ENCODE data around the gene SPEF2. TPM values are rescaled to one million over a fixed set of nuclear protein-coding genes. Genes with fewer than 3 reads are reported as not detected.

SPEF2 gene
- polyA plus RNA-seq, 2 of the 4 experiments (the other 2 are of a cell fraction), result 2.2 to 8.7 TPM

- Histone ChIP-seq H3K4me1 (peaks cover 14% of the 10 kb centered on the region; the same call in 1 of the 3 replicates), H3K4me3 (no peak overlapping the region), H3K4me2 (no peak overlapping the region), H3K9me3 (no peaks in the 10 kb centered on the region), H3K27ac (no peak overlapping the region)
- no peak for FAIRE-seq
- POLR2A ChIA-PET, result no interaction called here
- no peak for DNase-seq (ENCODE audit: low read depth in 1 of 2, low spot score in 1 of 2)
- TF ChIP-seq NFE2L2 (conservative IDR thresholded peaks at IDR 0.05; ENCODE audit: low read length) (no peak), E2F6 (IDR thresholded peaks at IDR 0.05; ENCODE audit: borderline replicate concordance, low read depth) (no peak), KDM1A (IDR thresholded peaks at IDR 0.05; ENCODE audit: low read depth) (no peak), TFCP2L1 (CRISPR knock-in tag; IDR thresholded peaks at IDR 0.05) (no peak)
- CTCF ChIA-PET, result interaction anchor here (1.5 kb wide), 1 partner anchor 72 kb away, joined by 3 read pairs; no protein-coding TSS in a partner anchor
- ATAC-seq, result no peak
- 54% methylated on average over 3 of the region's 3 CpGs for WGBS (ENCODE audit: missing lambda C conversion rate)
Measured at GRCh38 chr5:35853631-35854030, 236.0 kb downstream of the SPEF2 start.

GRCh38 chr5:35854248-35854647 is 236.6 kb downstream of the SPEF2 start:
- no peak for DNase-seq (ENCODE audit: low read depth in 1 of 2, low spot score in 1 of 2)
- Histone ChIP-seq H3K9me3 (no peaks in the 10 kb centered on the region), H3K4me2 (no peak overlapping the region), H3K4me1 (peaks cover 14% of the 10 kb centered on the region; the same call in 1 of the 3 replicates), H3K27ac (no peak overlapping the region), H3K4me3 (no peak overlapping the region)
- ATAC-seq, result no peak
- WGBS (ENCODE audit: missing lambda C conversion rate), result 37% methylated on average over 1 of the region's 1 CpG
- ChIA-PET POLR2A (no interaction called here), CTCF (interaction anchor here (1.5 kb wide), 1 partner anchor 72 kb away, joined by 3 read pairs; no protein-coding TSS in a partner anchor)
- TF ChIP-seq HOXA7 (CRISPR knock-in tag; IDR thresholded peaks at IDR 0.05), result no peak
- TF ChIP-seq, protein P1, sequence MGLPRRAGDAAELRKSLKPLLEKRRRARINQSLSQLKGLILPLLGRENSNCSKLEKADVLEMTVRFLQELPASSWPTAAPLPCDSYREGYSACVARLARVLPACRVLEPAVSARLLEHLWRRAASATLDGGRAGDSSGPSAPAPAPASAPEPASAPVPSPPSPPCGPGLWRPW (IDR thresholded peaks at IDR 0.05), result no peak
- TF ChIP-seq RARB (CRISPR knock-in tag; IDR thresholded peaks at IDR 0.05), result no peak
- TF ChIP-seq, protein P2, sequence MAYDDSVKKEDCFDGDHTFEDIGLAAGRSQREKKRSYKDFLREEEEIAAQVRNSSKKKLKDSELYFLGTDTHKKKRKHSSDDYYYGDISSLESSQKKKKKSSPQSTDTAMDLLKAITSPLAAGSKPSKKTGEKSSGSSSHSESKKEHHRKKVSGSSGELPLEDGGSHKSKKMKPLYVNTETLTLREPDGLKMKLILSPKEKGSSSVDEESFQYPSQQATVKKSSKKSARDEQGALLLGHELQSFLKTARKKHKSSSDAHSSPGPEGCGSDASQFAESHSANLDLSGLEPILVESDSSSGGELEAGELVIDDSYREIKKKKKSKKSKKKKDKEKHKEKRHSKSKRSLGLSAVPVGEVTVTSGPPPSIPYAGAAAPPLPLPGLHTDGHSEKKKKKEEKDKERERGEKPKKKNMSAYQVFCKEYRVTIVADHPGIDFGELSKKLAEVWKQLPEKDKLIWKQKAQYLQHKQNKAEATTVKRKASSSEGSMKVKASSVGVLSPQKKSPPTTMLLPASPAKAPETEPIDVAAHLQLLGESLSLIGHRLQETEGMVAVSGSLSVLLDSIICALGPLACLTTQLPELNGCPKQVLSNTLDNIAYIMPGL (CRISPR knock-in tag; IDR thresholded peaks at IDR 0.05; ENCODE audit: borderline replicate concordance), result no peak
- no peak for TF ChIP-seq POLR2A (IDR thresholded peaks at IDR 0.05; ENCODE audit: low read length)
- no peak for TF ChIP-seq HDAC2 (IDR thresholded peaks at IDR 0.05)
- TF ChIP-seq ZFP36 (IDR thresholded peaks at IDR 0.05; ENCODE audit: borderline replicate concordance, partially characterized antibody), result no peak
- no peak for TF ChIP-seq KDM5A (IDR thresholded peaks at IDR 0.05)
- TF ChIP-seq ZSCAN20 (CRISPR knock-in tag; IDR thresholded peaks at IDR 0.05), result no peak
- no peak for TF ChIP-seq HOXB5 (CRISPR knock-in tag; IDR thresholded peaks at IDR 0.05)
- TF ChIP-seq, protein P3, sequence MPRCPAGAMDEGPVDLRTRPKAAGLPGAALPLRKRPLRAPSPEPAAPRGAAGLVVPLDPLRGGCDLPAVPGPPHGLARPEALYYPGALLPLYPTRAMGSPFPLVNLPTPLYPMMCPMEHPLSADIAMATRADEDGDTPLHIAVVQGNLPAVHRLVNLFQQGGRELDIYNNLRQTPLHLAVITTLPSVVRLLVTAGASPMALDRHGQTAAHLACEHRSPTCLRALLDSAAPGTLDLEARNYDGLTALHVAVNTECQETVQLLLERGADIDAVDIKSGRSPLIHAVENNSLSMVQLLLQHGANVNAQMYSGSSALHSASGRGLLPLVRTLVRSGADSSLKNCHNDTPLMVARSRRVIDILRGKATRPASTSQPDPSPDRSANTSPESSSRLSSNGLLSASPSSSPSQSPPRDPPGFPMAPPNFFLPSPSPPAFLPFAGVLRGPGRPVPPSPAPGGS (IDR thresholded peaks at IDR 0.05), result no peak
- TF ChIP-seq USF2 (IDR thresholded peaks at IDR 0.05), result no peak
- TF ChIP-seq SMC3 (IDR thresholded peaks at IDR 0.05), result no peak
- TF ChIP-seq, protein P4, sequence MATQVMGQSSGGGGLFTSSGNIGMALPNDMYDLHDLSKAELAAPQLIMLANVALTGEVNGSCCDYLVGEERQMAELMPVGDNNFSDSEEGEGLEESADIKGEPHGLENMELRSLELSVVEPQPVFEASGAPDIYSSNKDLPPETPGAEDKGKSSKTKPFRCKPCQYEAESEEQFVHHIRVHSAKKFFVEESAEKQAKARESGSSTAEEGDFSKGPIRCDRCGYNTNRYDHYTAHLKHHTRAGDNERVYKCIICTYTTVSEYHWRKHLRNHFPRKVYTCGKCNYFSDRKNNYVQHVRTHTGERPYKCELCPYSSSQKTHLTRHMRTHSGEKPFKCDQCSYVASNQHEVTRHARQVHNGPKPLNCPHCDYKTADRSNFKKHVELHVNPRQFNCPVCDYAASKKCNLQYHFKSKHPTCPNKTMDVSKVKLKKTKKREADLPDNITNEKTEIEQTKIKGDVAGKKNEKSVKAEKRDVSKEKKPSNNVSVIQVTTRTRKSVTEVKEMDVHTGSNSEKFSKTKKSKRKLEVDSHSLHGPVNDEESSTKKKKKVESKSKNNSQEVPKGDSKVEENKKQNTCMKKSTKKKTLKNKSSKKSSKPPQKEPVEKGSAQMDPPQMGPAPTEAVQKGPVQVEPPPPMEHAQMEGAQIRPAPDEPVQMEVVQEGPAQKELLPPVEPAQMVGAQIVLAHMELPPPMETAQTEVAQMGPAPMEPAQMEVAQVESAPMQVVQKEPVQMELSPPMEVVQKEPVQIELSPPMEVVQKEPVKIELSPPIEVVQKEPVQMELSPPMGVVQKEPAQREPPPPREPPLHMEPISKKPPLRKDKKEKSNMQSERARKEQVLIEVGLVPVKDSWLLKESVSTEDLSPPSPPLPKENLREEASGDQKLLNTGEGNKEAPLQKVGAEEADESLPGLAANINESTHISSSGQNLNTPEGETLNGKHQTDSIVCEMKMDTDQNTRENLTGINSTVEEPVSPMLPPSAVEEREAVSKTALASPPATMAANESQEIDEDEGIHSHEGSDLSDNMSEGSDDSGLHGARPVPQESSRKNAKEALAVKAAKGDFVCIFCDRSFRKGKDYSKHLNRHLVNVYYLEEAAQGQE (IDR thresholded peaks at IDR 0.05), result no peak
- FAIRE-seq, result no peak

Data from A549 (cell line).